ENCODE data around the gene CDH15. TPM values are rescaled to one million over a fixed set of nuclear protein-coding genes. Genes with fewer than 3 reads are reported as not detected.

The CDH15 gene
- total RNA-seq, 1 donor, result under 0.01 TPM

DNA sequence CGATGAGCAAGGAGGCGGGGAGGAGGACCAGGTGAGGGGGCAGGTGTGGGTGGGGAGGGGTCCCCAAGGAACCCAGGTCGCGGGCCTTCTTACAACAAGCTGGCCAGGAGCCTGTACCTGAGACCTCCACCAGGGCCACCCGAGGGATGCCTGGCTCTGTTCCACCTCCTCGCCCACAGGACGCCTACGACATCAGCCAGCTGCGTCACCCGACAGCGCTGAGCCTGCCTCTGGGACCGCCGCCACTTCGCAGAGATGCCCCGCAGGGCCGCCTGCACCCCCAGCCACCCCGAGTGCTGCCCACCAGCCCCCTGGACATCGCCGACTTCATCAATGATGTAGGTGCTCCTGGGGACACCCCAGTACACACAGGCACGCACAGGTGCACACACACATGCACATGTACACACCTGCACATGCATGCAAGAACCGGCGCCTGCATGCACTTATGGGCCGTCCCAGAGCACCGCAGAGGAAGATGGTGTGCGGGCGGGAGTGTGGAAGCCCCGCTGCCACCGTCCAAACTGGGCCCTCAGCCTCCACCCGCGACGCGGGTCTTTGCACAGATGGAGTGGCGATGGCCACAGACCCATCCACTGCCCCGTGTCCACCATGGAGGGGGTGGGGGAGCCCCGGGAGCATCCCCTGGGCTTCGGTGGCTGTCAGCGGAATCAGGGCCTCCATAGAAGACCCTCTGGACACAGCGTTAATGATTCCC lies 22.2 kb downstream of the CDH15 start:
- TF ChIP-seq, protein P1, sequence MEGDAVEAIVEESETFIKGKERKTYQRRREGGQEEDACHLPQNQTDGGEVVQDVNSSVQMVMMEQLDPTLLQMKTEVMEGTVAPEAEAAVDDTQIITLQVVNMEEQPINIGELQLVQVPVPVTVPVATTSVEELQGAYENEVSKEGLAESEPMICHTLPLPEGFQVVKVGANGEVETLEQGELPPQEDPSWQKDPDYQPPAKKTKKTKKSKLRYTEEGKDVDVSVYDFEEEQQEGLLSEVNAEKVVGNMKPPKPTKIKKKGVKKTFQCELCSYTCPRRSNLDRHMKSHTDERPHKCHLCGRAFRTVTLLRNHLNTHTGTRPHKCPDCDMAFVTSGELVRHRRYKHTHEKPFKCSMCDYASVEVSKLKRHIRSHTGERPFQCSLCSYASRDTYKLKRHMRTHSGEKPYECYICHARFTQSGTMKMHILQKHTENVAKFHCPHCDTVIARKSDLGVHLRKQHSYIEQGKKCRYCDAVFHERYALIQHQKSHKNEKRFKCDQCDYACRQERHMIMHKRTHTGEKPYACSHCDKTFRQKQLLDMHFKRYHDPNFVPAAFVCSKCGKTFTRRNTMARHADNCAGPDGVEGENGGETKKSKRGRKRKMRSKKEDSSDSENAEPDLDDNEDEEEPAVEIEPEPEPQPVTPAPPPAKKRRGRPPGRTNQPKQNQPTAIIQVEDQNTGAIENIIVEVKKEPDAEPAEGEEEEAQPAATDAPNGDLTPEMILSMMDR (IDR thresholded peaks at IDR 0.05; ENCODE audit: insufficient read depth, low read depth, low read length), result no peak
- H3K4me3 ChIP-seq (ENCODE audit: low read depth, low read length), result peak overlapping the region; percentile 34
- no peak for DNase-seq (ENCODE audit: low read depth)

DNA sequence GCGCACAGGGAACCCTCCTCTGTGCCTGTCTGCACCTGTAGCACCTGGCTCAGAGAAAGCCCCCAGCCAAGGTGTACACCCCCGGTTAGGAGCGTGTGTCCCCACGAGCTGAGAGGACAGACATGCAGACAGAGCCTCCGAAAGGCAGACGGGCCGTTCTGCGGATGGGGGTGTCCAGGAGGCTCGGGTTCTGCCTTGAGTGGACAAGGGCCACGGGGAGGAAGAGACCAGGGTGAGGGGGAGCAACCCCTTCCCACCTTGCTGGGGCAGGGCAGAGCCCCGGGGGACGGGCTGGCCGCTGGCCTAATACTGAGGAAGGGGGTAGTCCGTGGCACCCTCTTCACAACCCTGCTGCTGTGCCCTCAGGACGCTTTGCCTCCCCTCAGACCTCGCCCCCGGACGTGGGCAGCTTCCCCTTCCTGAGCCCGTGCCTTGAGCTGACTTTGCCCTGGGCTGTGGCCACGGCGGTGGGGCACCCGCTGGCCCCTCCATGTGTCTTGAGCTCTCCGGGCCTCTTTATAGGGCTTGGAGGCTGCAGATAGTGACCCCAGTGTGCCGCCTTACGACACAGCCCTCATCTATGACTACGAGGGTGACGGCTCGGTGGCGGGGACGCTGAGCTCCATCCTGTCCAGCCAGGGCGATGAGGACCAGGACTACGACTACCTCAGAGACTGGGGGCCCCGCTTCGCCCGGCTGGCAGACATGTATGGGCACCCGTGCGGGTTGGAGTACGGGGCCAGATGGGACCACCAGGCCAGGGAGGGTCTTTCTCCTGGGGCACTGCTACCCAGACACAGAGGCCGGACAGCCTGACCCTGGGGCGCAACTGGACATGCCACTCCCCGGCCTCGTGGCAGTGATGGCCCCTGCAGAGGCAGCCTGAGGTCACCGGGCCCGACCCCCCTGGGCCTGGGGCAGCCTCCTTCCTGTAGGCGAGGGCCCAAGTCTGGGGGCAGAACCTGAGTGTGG lies 23.1 kb downstream of the CDH15 start:
- DNase-seq (ENCODE audit: low read depth), result no peak
- H3K4me3 ChIP-seq (ENCODE audit: low read depth, low read length), result no peak overlapping the region
- TF ChIP-seq, protein P1 (IDR thresholded peaks at IDR 0.05; ENCODE audit: insufficient read depth, low read depth, low read length), result no peak

DNA sequence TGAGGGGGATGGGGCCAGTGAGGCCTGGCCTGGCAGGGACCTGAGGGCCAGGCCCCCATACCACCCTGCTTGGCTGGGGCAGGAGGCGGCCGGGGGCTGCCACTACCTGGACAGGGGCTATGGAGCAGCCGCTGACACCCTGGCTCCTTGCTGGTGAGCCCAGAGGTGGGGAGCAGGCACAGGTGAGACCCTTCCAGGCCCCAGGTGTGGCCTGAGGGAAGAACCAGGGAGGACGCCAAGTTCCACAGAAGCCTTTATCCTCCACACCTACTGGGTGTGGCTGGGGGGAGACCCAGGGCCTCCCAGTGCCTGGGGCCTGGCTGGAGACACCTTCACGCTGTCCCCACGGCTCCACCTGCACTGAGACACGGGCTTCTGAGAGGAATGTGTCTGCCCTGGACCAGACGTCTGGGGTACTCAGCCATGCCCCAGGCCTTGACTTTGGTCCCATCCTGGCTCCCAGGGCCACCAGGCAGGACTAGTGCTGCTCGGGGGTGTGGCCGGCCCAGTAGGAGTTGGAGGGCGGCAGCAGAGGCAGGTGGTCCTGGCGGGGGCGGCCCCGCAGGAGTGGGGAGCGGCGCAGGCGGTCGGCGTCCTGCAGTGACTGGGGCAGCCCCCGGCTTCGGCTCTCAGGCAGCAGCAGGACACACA lies 24.1 kb downstream of the CDH15 start:
- DNase-seq (ENCODE audit: low read depth), result no peak
- no peak overlapping the region for H3K4me3 ChIP-seq (ENCODE audit: low read depth, low read length)
- TF ChIP-seq, protein P1 (IDR thresholded peaks at IDR 0.05; ENCODE audit: insufficient read depth, low read depth, low read length), result no peak

DNA sequence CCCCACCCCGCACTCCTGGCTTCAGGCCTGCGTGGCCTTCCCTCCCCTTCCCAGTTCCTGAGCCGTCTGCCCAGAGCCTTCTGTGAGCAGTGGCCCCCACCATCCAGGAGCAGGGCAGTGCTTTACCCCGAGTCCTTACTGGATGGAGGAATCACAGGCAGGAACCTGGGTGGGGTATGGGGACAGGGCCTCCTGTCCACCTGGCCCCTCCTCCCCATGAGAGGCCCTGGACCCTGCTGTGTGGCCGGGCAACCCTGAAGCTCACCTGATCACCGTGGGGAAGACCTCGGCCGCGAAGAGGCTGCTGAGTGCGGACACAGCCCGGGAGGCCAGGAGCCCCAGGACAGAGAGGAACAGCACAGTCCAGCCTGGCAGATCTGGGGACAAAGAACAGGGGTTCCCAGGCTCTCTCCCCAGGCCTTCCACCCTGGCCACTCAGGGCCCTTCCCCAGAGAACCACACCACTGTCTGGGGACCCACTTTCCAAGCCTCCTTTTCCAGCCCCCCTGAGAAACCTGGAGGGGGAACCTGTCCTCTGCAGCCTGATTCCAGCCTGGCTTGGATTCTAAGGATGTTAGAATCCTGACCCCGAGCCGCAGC lies 25.6 kb downstream of the CDH15 start:
- DNase-seq (ENCODE audit: low read depth), result no peak
- H3K4me3 ChIP-seq (ENCODE audit: low read depth, low read length), result no peak overlapping the region
- TF ChIP-seq, protein P1 (IDR thresholded peaks at IDR 0.05; ENCODE audit: insufficient read depth, low read depth, low read length), result no peak

DNA sequence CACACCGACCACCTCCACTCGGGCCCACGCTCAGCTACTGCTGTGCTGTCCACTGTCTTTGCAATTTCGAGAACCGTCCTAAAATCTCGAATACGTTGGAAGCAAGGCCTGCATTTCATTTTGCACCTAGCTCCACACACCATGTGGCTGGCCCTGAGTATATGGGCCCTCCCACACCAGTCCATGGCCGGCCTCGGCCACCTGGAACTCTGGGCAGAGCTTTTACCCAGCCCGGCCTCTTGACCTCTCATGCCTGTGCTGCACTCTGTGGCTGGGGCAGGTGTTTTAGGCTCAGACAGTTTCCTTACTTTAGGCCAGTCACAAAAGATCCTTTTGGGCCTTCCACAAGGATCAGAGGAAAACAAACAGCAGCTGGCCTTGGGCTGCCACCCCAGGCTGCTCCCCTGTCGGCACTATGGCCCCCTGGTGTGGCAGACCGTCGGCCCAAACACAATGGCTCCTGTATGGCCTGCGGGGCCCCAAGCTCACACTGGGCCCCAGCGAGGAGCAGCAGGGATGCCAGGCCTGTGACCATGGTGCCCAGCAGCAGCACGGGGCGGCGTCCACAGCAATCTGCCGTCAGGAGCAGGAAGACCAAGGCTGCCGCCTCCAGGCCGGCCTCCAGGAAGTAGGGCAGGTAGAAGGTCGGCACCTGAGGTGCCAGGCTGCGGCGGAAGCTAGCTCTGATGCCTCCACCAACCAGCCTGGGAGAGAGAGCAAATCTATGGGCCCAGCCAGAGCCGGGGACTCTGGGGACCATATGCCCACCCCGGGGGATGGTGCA lies 26.3 kb downstream of the CDH15 start:
- no peak for DNase-seq (ENCODE audit: low read depth)
- H3K4me3 ChIP-seq (ENCODE audit: low read depth, low read length), result no peak overlapping the region
- TF ChIP-seq, protein P1 (IDR thresholded peaks at IDR 0.05; ENCODE audit: insufficient read depth, low read depth, low read length), result no peak
